ENCODE measurements around the gene NDUFB11. TPM values are rescaled to one million over a fixed set of nuclear protein-coding genes. Genes with fewer than 3 reads are reported as not detected.

NDUFB11 gene
- polyA plus RNA-seq (2012; ENCODE audit: insufficient read length, low read depth), result 170 TPM

DNA sequence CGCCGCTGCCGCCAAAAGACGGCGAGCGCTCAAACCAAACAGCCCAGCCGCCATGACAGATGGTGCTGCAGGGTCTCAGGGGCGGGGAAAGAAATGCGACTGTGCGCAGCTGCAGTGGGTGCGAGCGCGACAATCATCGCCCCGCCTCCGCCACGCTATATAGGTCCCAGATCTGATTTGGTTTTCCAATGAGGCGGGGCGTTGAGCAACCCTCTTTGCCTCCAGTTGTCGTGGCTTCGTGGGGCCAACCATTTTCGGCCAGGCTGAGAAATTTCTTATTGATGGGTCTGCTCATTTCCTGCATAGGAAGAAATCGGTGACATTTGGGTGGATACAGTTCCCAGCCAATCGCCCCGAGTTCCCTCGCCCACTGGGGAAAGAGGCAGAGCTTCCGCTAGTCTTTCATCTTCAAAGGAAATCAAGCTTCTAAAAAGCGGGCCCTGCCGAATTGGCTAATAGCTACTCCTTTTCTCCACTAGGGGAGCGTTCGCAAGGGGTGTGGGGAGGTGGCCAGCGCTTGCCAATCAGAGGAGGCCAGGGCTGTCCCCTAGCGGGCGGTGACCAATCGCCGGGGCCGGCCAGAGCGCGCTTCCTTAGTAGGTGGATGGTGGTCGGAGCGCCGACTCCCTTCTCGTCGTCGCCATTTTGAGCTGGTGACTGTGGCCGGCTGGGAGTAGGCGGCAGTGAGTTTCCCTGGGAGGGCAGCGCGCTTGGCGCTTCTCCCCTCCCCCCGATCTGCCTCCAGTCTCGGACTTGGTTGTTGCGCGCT lies at the start of gene NDUFB11, which contains the start of gene RBM10:
TSS of gene NDUFB11 (minus strand) at position 77 of the 769 bp plus-strand sequence. CDS start at position 54, 23 bp downstream.
TSS of gene RBM10 (plus strand) at position 596 of the 769 bp plus-strand sequence. CDS start 2,261 bp downstream, outside the sequence.
- TF ChIP-seq SIN3A (IDR thresholded peaks at IDR 0.05; ENCODE audit: borderline replicate concordance, insufficient read depth, low read length), result peak; percentile 12; the same call in 1 of the 2 replicates
- peak; percentile 79 for TF ChIP-seq TAF1 (IDR thresholded peaks at IDR 0.05; ENCODE audit: borderline replicate concordance, insufficient read depth, low read length)
- TF ChIP-seq POLR2AphosphoS5 (IDR thresholded peaks at IDR 0.05; ENCODE audit: low read depth, low read length), result peak; percentile 82
- no peak for TF ChIP-seq REST (IDR thresholded peaks at IDR 0.05; ENCODE audit: insufficient read depth in 1 of 2, low read depth in 2 of 2, low read length in 2 of 2)
- no peak for TF ChIP-seq FOXP2 (optimal IDR thresholded peaks at IDR 0.05; ENCODE audit: borderline replicate concordance, extremely low read depth, extremely low read length, insufficient read depth)

- no peak for TF ChIP-seq FOXP2 (optimal IDR thresholded peaks at IDR 0.05; ENCODE audit: borderline replicate concordance, extremely low read depth, extremely low read length, insufficient read depth)
- TF ChIP-seq REST (IDR thresholded peaks at IDR 0.05; ENCODE audit: insufficient read depth in 1 of 2, low read depth in 2 of 2, low read length in 2 of 2), result no peak
- TF ChIP-seq POLR2AphosphoS5 (IDR thresholded peaks at IDR 0.05; ENCODE audit: low read depth, low read length), result peak; percentile 87
- peak; percentile 81; the same call in 1 of the 2 replicates for TF ChIP-seq TAF1 (IDR thresholded peaks at IDR 0.05; ENCODE audit: borderline replicate concordance, insufficient read depth, low read length)
- no peak for TF ChIP-seq SIN3A (IDR thresholded peaks at IDR 0.05; ENCODE audit: borderline replicate concordance, insufficient read depth, low read length)
These were observed 49.1 kb upstream of the NDUFB11 start, which contains the start of gene UBA1 for GRCh38 chrX:47193475-47194193. TSS of gene UBA1 (plus strand) at chrX:47193829. CDS start at chrX:47198803, 4,974 bp downstream.

- no peak for TF ChIP-seq FOXP2 (optimal IDR thresholded peaks at IDR 0.05; ENCODE audit: borderline replicate concordance, extremely low read depth, extremely low read length, insufficient read depth)
- no peak for TF ChIP-seq TAF1 (IDR thresholded peaks at IDR 0.05; ENCODE audit: borderline replicate concordance, insufficient read depth, low read length)
- TF ChIP-seq POLR2AphosphoS5 (IDR thresholded peaks at IDR 0.05; ENCODE audit: low read depth, low read length), result no peak
- TF ChIP-seq REST (IDR thresholded peaks at IDR 0.05; ENCODE audit: insufficient read depth in 1 of 2, low read depth in 2 of 2, low read length in 2 of 2), result no peak
- no peak for TF ChIP-seq SIN3A (IDR thresholded peaks at IDR 0.05; ENCODE audit: borderline replicate concordance, insufficient read depth, low read length)
These were observed 47.4 kb upstream of the NDUFB11 start for GRCh38 chrX:47191806-47192401.

DNA sequence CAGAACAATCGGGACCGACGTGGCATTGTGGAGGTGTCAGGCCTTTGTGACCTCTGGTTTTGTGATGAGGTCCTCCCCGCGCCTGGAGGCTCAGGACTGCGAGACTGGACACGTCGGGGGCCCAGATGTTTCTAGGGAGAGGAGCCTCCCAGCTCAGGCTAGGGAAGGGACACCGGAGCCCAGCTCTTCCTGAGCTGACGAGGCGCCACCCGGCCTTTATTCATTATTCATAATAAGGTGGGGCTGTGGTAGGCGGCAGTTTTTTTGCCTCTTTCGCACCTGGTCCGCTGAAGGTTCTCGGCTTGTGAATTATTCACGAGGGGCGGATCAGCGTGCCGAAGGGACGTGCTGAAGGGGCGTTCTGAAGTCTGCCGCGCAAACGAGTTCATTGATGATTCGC lies 46.8 kb upstream of the NDUFB11 start:
- no peak for TF ChIP-seq SIN3A (IDR thresholded peaks at IDR 0.05; ENCODE audit: borderline replicate concordance, insufficient read depth, low read length)
- no peak for TF ChIP-seq REST (IDR thresholded peaks at IDR 0.05; ENCODE audit: insufficient read depth in 1 of 2, low read depth in 2 of 2, low read length in 2 of 2)
- TF ChIP-seq POLR2AphosphoS5 (IDR thresholded peaks at IDR 0.05; ENCODE audit: low read depth, low read length), result no peak
- no peak for TF ChIP-seq FOXP2 (optimal IDR thresholded peaks at IDR 0.05; ENCODE audit: borderline replicate concordance, extremely low read depth, extremely low read length, insufficient read depth)

Measured in PFSK-1 (cell line).